Testis (tissue), 2 donors: Measurements from ENCODE around the gene FOLR3.
"Not testable (repeated sequence)": the region's sequence is repeated elsewhere in the genome, so short reads cannot be mapped to it uniquely, and the experiment has no call there.

Source experiments
- POLR2A ChIP-seq: fragments of 450-650 bp; IDR thresholded peaks from one replicate; pipeline ENCODE4 v1.6.1; 2017; ENCODE audit warnings: antibody characterized with exemption, mild to moderate bottlenecking, moderate library complexity
- TF ChIP-seq, protein P1 (sequence below), 3 experiments: fragments of 450-650 bp in 2 of 3; fragments of 200-600 bp in 1 of 3; sonication (generic) in 1 of 3; IDR thresholded peaks; one replicate each; pipeline ENCODE4 v1.5.1; 2016 to 2019; ENCODE audit warnings: antibody characterized with exemption in 3 of 3, mild to moderate bottlenecking in 2 of 3, moderate library complexity in 1 of 3

GRCh38 chr11:72181553-72181958 lies 46.0 kb downstream of the FOLR3 start:
- TF ChIP-seq, protein P1, sequence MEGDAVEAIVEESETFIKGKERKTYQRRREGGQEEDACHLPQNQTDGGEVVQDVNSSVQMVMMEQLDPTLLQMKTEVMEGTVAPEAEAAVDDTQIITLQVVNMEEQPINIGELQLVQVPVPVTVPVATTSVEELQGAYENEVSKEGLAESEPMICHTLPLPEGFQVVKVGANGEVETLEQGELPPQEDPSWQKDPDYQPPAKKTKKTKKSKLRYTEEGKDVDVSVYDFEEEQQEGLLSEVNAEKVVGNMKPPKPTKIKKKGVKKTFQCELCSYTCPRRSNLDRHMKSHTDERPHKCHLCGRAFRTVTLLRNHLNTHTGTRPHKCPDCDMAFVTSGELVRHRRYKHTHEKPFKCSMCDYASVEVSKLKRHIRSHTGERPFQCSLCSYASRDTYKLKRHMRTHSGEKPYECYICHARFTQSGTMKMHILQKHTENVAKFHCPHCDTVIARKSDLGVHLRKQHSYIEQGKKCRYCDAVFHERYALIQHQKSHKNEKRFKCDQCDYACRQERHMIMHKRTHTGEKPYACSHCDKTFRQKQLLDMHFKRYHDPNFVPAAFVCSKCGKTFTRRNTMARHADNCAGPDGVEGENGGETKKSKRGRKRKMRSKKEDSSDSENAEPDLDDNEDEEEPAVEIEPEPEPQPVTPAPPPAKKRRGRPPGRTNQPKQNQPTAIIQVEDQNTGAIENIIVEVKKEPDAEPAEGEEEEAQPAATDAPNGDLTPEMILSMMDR (IDR thresholded peaks at IDR 0.05) = not testable (repeated sequence)
- TF ChIP-seq POLR2A = not testable (repeated sequence)
